Transverse colon (tissue), 4 donors: ENCODE results near the gene BMP3. TPM values are rescaled to one million over a fixed set of nuclear protein-coding genes. Genes with fewer than 3 reads are reported as not detected.
A peak's percentile ranks its signal among the peaks of the same experiment; 100 is the strongest.

Experiments
- DNase-seq: peaks from one replicate; pipeline ENCODE4 v3.0.0-alpha.2; 2019
- H3K27ac ChIP-seq, 4 donors: fragments of 200-600 bp; sonication (generic); 2 replicates each; pipeline ENCODE4 v1.5.1; 2016 to 2018; ENCODE audit warnings: inconsistent platforms in 4 of 4
- H3K27me3 ChIP-seq: fragments of 200-600 bp; sonication (generic); 2 replicates; pipeline ENCODE4 v1.5.1; 2017; ENCODE audit warnings: inconsistent platforms
- H3K36me3 ChIP-seq, 4 donors: fragments of 200-600 bp; sonication (generic); 2 replicates each; pipeline ENCODE4 v1.5.1; 2017 to 2019; ENCODE audit warnings: inconsistent platforms in 4 of 4
- H3K4me1 ChIP-seq, 4 donors: fragments of 200-600 bp; sonication (generic); 2 replicates each; pipeline ENCODE4 v1.5.1; 2017 to 2020; ENCODE audit warnings: inconsistent platforms in 4 of 4
- H3K4me3 ChIP-seq, 4 donors: fragments of 200-600 bp; sonication (generic); 1 replicate in 1 of 4; 2 replicates in 3 of 4; pipeline versions ENCODE4 v1.5.1 to v1.6.1; 2017 to 2019; ENCODE audit warnings: inconsistent platforms in 4 of 4
- H3K9me3 ChIP-seq, 2 donors: fragments of 200-600 bp; sonication (generic); 2 replicates each; pipeline ENCODE4 v1.5.1; 2017 to 2019; ENCODE audit warnings: inconsistent platforms in 2 of 2
- CTCF ChIP-seq, 5 experiments: fragments of 200-600 bp in 3 of 5; fragments of 450-650 bp in 2 of 5; sonication (generic) in 3 of 5; IDR thresholded peaks; 1 replicate in 2 of 5; 2 replicates in 3 of 5; pipeline ENCODE4 v1.5.1; 2016 to 2017; ENCODE audit warnings: antibody characterized with exemption in 5 of 5, inconsistent platforms in 3 of 5, mild to moderate bottlenecking in 2 of 5, moderate library complexity in 1 of 5
- EP300 ChIP-seq: sonication (generic); formaldehyde crosslinking; IDR thresholded peaks from one replicate; pipeline ENCODE4 v1.6.1; 2017; ENCODE audit warnings: antibody characterized with exemption, low read depth
- POLR2A ChIP-seq: fragments of 450-650 bp; IDR thresholded peaks from one replicate; pipeline ENCODE4 v1.6.1; 2016; ENCODE audit warnings: antibody characterized with exemption, mild to moderate bottlenecking, moderate library complexity
- POLR2AphosphoS5 ChIP-seq, 3 donors: sonication (generic); formaldehyde crosslinking; IDR thresholded peaks; one replicate each; pipeline ENCODE4 v1.6.1; 2016; ENCODE audit warnings: antibody characterized with exemption in 3 of 3
- WGBS, 2 donors: methylation state at CpG; one replicate each; pipeline ENCODE4 v1.1.5; 2018; ENCODE audit warnings: low coverage in 1 of 2; 5-methylcytosine and 5-hydroxymethylcytosine counted together
- in situ Hi-C, 4 donors: fragments of 200-750 bp; cut with MboI; loops; one replicate each; pipeline versions ENCODE4 v1.15.0 to v1.15.1; 2017; ENCODE audit warnings: low sequenced_read_pairs in 3 of 4, low pct_ligation_motif_present in 1 of 4, low pct_unique_long_range_greater_than_20kb in 1 of 4
- intact Hi-C: fragments of 100-400 bp; cut with DNase I; formaldehyde crosslinking; loops from one replicate; pipeline ENCODE4 v1.15.1; 2023; ENCODE audit warnings: low total_unique reads
- total RNA-seq, 4 donors: library from RNA; depleted of rRNA; stranded (reverse); fragments of >200 nt; gene quantifications; one replicate each; pipeline ENCODE4 v1.1.0, GENCODE V29; 2016

Gene BMP3
- 10 to 100 TPM in 3 of 4 donors, 1 to 10 TPM in 1; 4.0 to 78.8 (median 44.9) TPM for total RNA-seq

DNA sequence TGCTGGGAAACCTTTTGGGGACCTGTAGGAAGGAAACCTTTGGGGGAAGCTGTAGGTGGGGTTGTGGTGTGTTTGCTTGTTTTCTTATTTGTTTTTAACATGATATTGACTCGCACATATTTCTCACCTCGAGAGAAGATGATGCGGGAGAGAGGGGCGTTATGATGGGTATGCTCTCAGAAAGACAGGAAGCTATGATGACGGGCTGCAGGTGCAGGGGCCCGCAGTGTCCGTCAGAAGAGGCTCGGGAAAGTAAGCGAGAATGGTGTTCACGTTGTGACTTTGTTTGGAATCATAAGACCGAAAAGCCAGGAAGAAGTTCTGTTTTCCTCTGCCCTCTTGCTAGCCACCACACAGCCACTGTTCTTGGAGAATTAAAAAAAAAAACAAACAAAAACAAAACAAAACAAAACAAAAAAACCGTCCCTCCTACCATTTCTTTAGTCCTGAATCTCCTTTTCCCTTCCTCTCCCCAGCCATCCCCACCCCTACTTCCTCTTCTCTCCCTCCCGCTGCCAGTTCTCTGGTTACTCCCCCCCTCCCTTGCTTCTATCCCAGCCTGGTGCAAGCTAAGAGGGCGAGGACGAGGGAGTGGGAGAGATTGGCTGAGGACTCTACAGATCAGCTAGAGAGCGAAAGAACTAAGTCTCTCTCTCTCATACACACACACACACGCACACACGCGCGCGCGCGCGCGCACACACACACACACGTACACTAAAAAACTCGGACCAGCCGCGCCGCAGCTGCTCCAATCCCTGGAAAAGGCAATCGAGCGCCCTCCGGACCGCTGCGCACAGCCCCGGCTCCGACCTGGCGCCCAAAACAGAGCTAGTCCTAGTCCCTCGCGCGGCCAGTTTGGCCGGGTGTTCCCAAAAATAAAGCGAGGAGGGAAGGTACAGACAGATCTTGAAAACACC, at the start of gene BMP3:
TSS of gene BMP3 (plus strand) at position 648 of the 920 bp plus-strand sequence. CDS start 577 bp downstream, outside the sequence.
- H3K9me3 ChIP-seq: no peaks in the 10 kb centered on the region
- DNase-seq: peak; percentile 73
- peaks cover 34% of the 10 kb centered on the region for H3K27me3 ChIP-seq
- TF ChIP-seq EP300 (no peak), POLR2A (peak; percentile 63), CTCF (IDR thresholded peaks at IDR 0.05) (no peak), POLR2AphosphoS5 (IDR thresholded peaks at IDR 0.05) (peak in 1 of 3 donors; percentile 47)
- H3K4me3 ChIP-seq: peak within 1 kb of the TSS; percentile 43 to 62 (median 52)
- in situ Hi-C loops: loop anchor here in 3 of 4 donors (25.0 kb wide), 2 partner anchors 418 to 668 kb away; no protein-coding TSS in a partner anchor
- peaks cover 0 to 25% (median 6%) of the 10 kb centered on the region in 4 donors for H3K4me1 ChIP-seq
- intact Hi-C loops: no loop called here
- WGBS, 2 donors: 1 to 2% methylated on average over 12 to 43 of the region's 43 CpGs
- H3K36me3 ChIP-seq: no peaks in the 10 kb centered on the region
- peak within 1 kb of the TSS; percentile 75 to 88 (median 82) for H3K27ac ChIP-seq

DNA sequence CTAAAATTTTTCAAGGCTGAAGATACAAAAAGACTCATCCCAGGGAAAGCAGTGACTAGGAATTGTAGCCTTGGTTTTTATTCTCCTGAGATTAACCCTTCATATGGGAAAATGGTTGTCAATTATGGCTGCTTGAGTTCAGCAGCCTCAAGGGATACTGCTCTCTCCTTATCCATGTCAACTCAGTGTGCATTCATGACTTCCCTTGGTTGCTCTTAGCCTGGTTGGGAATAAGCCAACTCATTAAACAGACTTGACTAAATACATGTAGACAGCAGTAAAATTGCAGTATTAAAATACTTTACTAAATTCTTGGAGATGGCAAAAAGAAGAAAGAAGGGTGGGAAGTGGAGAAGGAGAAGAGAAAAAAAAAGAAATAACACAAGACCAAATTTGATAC, 44.5 kb upstream of the BMP3 start:
- in situ Hi-C loops: loop anchor here in 2 of 4 donors (5.0 to 10.0 kb wide), 2 partner anchors 621 to 624 kb away; no protein-coding TSS in a partner anchor
- TF ChIP-seq CTCF (IDR thresholded peaks at IDR 0.05) (no peak), POLR2A (no peak), POLR2AphosphoS5 (IDR thresholded peaks at IDR 0.05) (no peak), EP300 (no peak)
- no peak for DNase-seq
- Histone ChIP-seq H3K4me1 (no peaks in the 10 kb centered on the region), H3K27me3 (no peaks in the 10 kb centered on the region), H3K9me3 (no peaks in the 10 kb centered on the region), H3K36me3 (no peaks in the 10 kb centered on the region), H3K4me3 (no peak overlapping the region), H3K27ac (no peak overlapping the region)
- intact Hi-C loops: loop anchor here (10.0 kb wide), 1 partner anchor 621 kb away; no protein-coding TSS in a partner anchor

DNA sequence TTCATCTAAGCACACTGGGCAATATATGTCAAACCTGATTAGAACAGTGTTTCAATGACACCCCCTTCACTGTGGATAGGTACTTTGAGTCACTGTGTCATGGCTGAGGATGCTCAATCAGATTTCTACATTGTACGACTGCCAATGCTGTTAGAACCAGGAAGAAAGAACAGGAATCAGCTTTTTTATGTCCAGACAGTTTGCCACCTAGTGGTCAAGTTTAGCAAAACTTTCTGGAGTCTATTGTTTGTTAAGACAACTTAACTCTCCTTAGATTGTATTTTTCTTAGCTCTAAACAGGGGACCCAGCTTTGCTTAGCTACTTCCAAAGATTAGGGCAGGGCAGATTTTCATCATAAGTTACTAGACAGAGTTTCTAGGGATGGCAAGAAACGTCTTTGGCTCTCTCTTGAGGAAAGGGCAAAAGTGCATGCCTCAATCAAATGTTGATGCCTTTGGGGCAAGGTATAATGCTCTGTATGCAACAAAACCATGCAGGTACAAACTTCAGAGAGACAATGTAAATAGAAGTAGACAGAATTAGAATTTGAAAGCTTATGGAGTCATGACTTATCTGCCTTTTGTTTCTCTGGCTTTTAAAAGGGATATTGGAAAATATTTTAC, 40.5 kb upstream of the BMP3 start:
- no peaks in the 10 kb centered on the region for H3K9me3 ChIP-seq
- no peaks in the 10 kb centered on the region for H3K4me1 ChIP-seq
- TF ChIP-seq POLR2A (no peak), CTCF (IDR thresholded peaks at IDR 0.05) (peak; percentile 64 to 74 (median 70)), EP300 (no peak), POLR2AphosphoS5 (IDR thresholded peaks at IDR 0.05) (no peak)
- no peaks in the 10 kb centered on the region for H3K27me3 ChIP-seq
- no peaks in the 10 kb centered on the region for H3K36me3 ChIP-seq
- in situ Hi-C loops: loop anchor here in 2 of 4 donors (5.0 to 10.0 kb wide), 2 partner anchors 625 to 628 kb away; no protein-coding TSS in a partner anchor
- 4 to 8% methylated on average over 2 of the region's 2 CpGs for WGBS, 2 donors
- intact Hi-C loops: loop anchor here (10.0 kb wide), 1 partner anchor 625 kb away; no protein-coding TSS in a partner anchor
- H3K27ac ChIP-seq: no peak overlapping the region
- H3K4me3 ChIP-seq: no peak overlapping the region
- no peak for DNase-seq

GRCh38 chr4:80990851-80991250, 39.7 kb upstream of the BMP3 start:
- no peak overlapping the region for H3K4me3 ChIP-seq
- no peaks in the 10 kb centered on the region for H3K9me3 ChIP-seq
- H3K27me3 ChIP-seq: no peaks in the 10 kb centered on the region
- no peak for DNase-seq
- intact Hi-C loops: no loop called here
- no peak for TF ChIP-seq EP300
- no peak for TF ChIP-seq POLR2A
- no peak for TF ChIP-seq POLR2AphosphoS5 (IDR thresholded peaks at IDR 0.05)
- TF ChIP-seq CTCF (IDR thresholded peaks at IDR 0.05): no peak
- in situ Hi-C loops: no loop called here
- WGBS, 2 donors: 54 to 56% methylated on average over 2 of the region's 2 CpGs
- no peak overlapping the region for H3K27ac ChIP-seq
- H3K4me1 ChIP-seq: no peaks in the 10 kb centered on the region
- H3K36me3 ChIP-seq: no peaks in the 10 kb centered on the region
